Neural cell (in vitro differentiated cells): ENCODE results near the gene ICE2. TPM values are rescaled to one million over a fixed set of nuclear protein-coding genes. Genes with fewer than 3 reads are reported as not detected.
"Not testable (repeated sequence)": the region's sequence is repeated elsewhere in the genome, so short reads cannot be mapped to it uniquely, and the experiment has no call there.

Experiments
- H2AFZ ChIP-seq: fragments of 200-600, 300-800 bp; sonication (generic), shearing (Covaris generic); 2 replicates; pipeline ENCODE4 v1.6.0; 2014; ENCODE audit warnings: low read depth, mild to moderate bottlenecking, antibody characterized with exemption, low read length, moderate library complexity
- H3F3A ChIP-seq: fragments of 200-600 bp; shearing (Covaris generic); 2 replicates; pipeline ENCODE4 v1.6.1; 2016; ENCODE audit warnings: mild to moderate bottlenecking, moderate library complexity, mixed read lengths, antibody characterized with exemption, low read length; ENCODE audit not compliant: insufficient read depth, poor library complexity, severe bottlenecking
- H3K27ac ChIP-seq: fragments of 200-600, 300-800 bp; sonication (generic), shearing (Covaris generic); 2 replicates; pipeline ENCODE4 v1.5.1; 2014; ENCODE audit warnings: mild to moderate bottlenecking, low read length, moderate library complexity
- H3K27me3 ChIP-seq: fragments of 300-800, 200-600 bp; sonication (generic), shearing (Covaris generic); 2 replicates; pipeline ENCODE4 v1.6.0; 2014; ENCODE audit warnings: mild to moderate bottlenecking, low read depth, low read length, moderate library complexity; ENCODE audit not compliant: insufficient read depth
- H3K36me3 ChIP-seq: fragments of 300-800, 200-600 bp; sonication (generic), shearing (Covaris generic); 2 replicates; pipeline ENCODE4 v1.5.1; 2014; ENCODE audit warnings: mild to moderate bottlenecking, antibody characterized with exemption, low read length, moderate library complexity; ENCODE audit not compliant: insufficient read depth
- H3K4me2 ChIP-seq: fragments of 300-800, 200-600 bp; sonication (generic), shearing (Covaris generic); 2 replicates; pipeline ENCODE4 v1.6.0; 2014; ENCODE audit warnings: mild to moderate bottlenecking, low read length
- H3K4me3 ChIP-seq: fragments of 300-800, 200-600 bp; sonication (generic), shearing (Covaris generic); 2 replicates; pipeline ENCODE4 v1.5.1; 2014; ENCODE audit warnings: mild to moderate bottlenecking, low read length, moderate library complexity
- H3K79me2 ChIP-seq: fragments of 200-600 bp; shearing (Covaris generic); replicated peaks from 2 replicates; pipeline ENCODE4 v1.6.0; 2014; ENCODE audit warnings: mild to moderate bottlenecking, low read length, moderate library complexity; ENCODE audit not compliant: insufficient read depth
- H3K9ac ChIP-seq: fragments of 300-800, 200-600 bp; sonication (generic), shearing (Covaris generic); 2 replicates; pipeline ENCODE4 v1.6.1; 2016; ENCODE audit warnings: mild to moderate bottlenecking, low read length, mixed read lengths
- H3K9me2 ChIP-seq: fragments of 200-600 bp; shearing (Covaris generic); 2 replicates; pipeline ENCODE4 v1.6.1; 2016; ENCODE audit warnings: mild to moderate bottlenecking, low read length, mixed read lengths; ENCODE audit not compliant: insufficient read depth
- H3K9me3 ChIP-seq: fragments of 200-600, 300-800 bp; sonication (generic), shearing (Covaris generic); 2 replicates; pipeline ENCODE4 v1.6.1; 2016; ENCODE audit warnings: mild to moderate bottlenecking, mixed run types, low read length, moderate library complexity, mixed read lengths
- H4K20me1 ChIP-seq: fragments of 200-600 bp; shearing (Covaris generic); 2 replicates; pipeline ENCODE4 v1.6.1; 2016; ENCODE audit warnings: mild to moderate bottlenecking, mixed run types; ENCODE audit not compliant: insufficient read depth
- CTCF ChIP-seq: fragments of 450-650 bp; IDR thresholded peaks from 2 replicates; pipeline ENCODE4 v1.5.1; 2014; ENCODE audit warnings: antibody characterized with exemption, mild to moderate bottlenecking, moderate library complexity; ENCODE audit not compliant: poor library complexity, severe bottlenecking
- EP300 ChIP-seq: fragments of 450-650 bp; conservative IDR thresholded peaks from 2 replicates; pipeline ENCODE4 v1.6.1; 2014; ENCODE audit warnings: antibody characterized with exemption, mild to moderate bottlenecking, moderate library complexity; ENCODE audit not compliant: poor library complexity, severe bottlenecking
- EZH2 ChIP-seq: fragments of 200-600, 300-800 bp; shearing (Covaris generic), sonication (generic); IDR thresholded peaks from 2 replicates; pipeline ENCODE4 v1.6.1; 2014; ENCODE audit warnings: antibody characterized with exemption, low read length, borderline replicate concordance, mild to moderate bottlenecking; ENCODE audit not compliant: insufficient read depth, poor library complexity, severe bottlenecking
- MXI1 ChIP-seq: fragments of 450-650 bp; conservative IDR thresholded peaks from 2 replicates; pipeline ENCODE4 v1.6.1; 2014; ENCODE audit warnings: antibody characterized with exemption, mild to moderate bottlenecking; ENCODE audit not compliant: poor library complexity, severe bottlenecking
- POLR2AphosphoS5 ChIP-seq: IDR thresholded peaks from 2 replicates; pipeline ENCODE4 v1.6.1; 2012
- RAD21 ChIP-seq: fragments of 450-650 bp; conservative IDR thresholded peaks from 2 replicates; pipeline ENCODE4 v1.6.1; 2014; ENCODE audit warnings: antibody characterized with exemption, mild to moderate bottlenecking, moderate library complexity
- SMC3 ChIP-seq: fragments of 450-650 bp; conservative IDR thresholded peaks from 2 replicates; pipeline ENCODE4 v1.6.1; 2014; ENCODE audit warnings: antibody characterized with exemption, mild to moderate bottlenecking, moderate library complexity; ENCODE audit not compliant: poor library complexity
- TAF1 ChIP-seq: IDR thresholded peaks from 2 replicates; pipeline ENCODE4 v1.6.1; 2012; ENCODE audit warnings: low read depth
- polyA plus RNA-seq: library from polyadenylated mRNA; depleted of rRNA; stranded (reverse); fragments of >200 nt; gene quantifications from 2 replicates; pipeline ENCODE4 v1.2.3, GENCODE V29; 2014
- TF ChIP-seq, protein P1 (sequence below): IDR thresholded peaks from 2 replicates; pipeline ENCODE4 v1.6.1; 2012; ENCODE audit warnings: borderline replicate concordance

The ICE2 gene
- polyA plus RNA-seq, 1 donor from 2014 or later = 34.0 TPM

DNA sequence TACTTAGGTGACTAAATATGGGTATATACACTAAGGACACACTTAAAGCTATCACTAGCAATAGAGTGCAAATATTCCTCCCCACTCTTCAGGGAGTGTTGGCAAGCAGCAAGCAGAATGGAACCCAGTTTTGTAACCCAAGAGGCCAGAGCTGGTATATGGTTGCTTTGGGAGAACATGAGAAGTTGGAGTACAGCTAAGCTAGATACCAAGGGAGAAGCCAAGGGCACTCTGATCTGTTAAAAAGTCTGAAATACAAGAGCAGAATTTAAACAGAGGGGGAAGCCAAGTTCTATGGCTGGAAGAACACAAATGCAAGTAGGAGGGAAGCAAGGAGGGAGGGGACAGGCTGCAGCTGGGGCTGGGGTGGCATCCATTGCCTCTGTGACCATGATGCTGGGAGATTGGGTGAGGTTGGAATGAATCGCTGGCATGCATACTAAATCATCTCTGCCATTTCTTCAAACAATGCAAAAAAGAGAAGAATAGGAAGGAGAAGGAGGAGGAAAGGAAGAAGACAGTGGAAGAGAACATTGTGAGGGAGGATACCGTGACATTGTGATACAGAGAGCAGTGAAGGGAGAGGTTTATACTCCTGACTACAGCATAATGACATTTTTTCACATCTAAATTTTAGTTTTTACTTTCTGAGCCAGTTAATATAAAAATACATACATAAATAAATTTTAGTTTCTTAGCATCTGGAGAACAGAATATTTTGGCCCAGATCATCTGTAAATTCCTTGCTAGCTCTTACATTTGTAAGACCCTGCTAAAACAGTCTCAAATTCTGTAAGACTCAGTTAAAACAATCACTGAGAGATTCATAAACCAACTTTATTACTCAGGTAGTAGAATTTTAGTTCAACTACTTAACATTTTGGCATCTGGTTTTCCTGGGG lies 72.2 kb downstream of the ICE2 start:
- no peaks in the 10 kb centered on the region for H3K79me2 ChIP-seq
- H3K27ac ChIP-seq = no peak overlapping the region
- H2AFZ ChIP-seq = no peak overlapping the region
- H3K9ac ChIP-seq = no peak overlapping the region
- no peaks in the 10 kb centered on the region for H3K36me3 ChIP-seq
- no peaks in the 10 kb centered on the region for H3K9me2 ChIP-seq
- no peak overlapping the region for H3K4me2 ChIP-seq
- no peaks in the 10 kb centered on the region for H4K20me1 ChIP-seq
- no peak for TF ChIP-seq MXI1
- TF ChIP-seq EP300 = no peak
- no peak for TF ChIP-seq TAF1
- no peak for TF ChIP-seq EZH2
- no peak for TF ChIP-seq RAD21
- TF ChIP-seq POLR2AphosphoS5 = no peak
- TF ChIP-seq CTCF = no peak
- TF ChIP-seq SMC3 = no peak
- TF ChIP-seq, protein P1, sequence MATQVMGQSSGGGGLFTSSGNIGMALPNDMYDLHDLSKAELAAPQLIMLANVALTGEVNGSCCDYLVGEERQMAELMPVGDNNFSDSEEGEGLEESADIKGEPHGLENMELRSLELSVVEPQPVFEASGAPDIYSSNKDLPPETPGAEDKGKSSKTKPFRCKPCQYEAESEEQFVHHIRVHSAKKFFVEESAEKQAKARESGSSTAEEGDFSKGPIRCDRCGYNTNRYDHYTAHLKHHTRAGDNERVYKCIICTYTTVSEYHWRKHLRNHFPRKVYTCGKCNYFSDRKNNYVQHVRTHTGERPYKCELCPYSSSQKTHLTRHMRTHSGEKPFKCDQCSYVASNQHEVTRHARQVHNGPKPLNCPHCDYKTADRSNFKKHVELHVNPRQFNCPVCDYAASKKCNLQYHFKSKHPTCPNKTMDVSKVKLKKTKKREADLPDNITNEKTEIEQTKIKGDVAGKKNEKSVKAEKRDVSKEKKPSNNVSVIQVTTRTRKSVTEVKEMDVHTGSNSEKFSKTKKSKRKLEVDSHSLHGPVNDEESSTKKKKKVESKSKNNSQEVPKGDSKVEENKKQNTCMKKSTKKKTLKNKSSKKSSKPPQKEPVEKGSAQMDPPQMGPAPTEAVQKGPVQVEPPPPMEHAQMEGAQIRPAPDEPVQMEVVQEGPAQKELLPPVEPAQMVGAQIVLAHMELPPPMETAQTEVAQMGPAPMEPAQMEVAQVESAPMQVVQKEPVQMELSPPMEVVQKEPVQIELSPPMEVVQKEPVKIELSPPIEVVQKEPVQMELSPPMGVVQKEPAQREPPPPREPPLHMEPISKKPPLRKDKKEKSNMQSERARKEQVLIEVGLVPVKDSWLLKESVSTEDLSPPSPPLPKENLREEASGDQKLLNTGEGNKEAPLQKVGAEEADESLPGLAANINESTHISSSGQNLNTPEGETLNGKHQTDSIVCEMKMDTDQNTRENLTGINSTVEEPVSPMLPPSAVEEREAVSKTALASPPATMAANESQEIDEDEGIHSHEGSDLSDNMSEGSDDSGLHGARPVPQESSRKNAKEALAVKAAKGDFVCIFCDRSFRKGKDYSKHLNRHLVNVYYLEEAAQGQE = no peak
- no peaks in the 10 kb centered on the region for H3K27me3 ChIP-seq
- no peaks in the 10 kb centered on the region for H3F3A ChIP-seq
- H3K9me3 ChIP-seq = no peaks in the 10 kb centered on the region
- no peak overlapping the region for H3K4me3 ChIP-seq

DNA sequence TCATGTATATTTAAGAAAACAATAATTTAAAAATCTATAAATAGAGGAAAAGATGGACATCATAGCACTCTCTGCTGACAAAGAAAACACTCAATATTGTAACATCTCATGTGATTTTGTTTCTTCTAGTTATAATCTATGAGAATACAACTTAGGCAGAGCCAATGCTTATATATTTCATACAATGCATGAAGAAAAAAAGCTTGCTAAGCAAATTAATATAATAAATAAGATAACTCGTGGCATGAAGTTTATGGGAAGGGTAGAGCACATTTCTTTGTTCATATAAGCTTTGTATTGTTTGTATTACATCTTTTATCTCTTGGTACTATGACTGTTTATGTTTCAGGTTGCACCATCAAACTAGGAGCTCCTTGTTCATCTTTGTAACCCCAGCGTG lies 73.5 kb downstream of the ICE2 start:
- Histone ChIP-seq H2AFZ (no peak overlapping the region), H4K20me1 (no peaks in the 10 kb centered on the region), H3F3A (no peaks in the 10 kb centered on the region), H3K9me3 (no peaks in the 10 kb centered on the region), H3K36me3 (no peaks in the 10 kb centered on the region), H3K4me3 (no peak overlapping the region), H3K4me2 (no peak overlapping the region), H3K27me3 (no peaks in the 10 kb centered on the region), H3K27ac (no peak overlapping the region), H3K79me2 (no peaks in the 10 kb centered on the region), H3K9me2 (no peaks in the 10 kb centered on the region), H3K9ac (no peak overlapping the region)
- TF ChIP-seq, protein P1 = no peak
- TF ChIP-seq TAF1 = no peak
- TF ChIP-seq EP300 = no peak
- no peak for TF ChIP-seq MXI1
- no peak for TF ChIP-seq SMC3
- TF ChIP-seq EZH2 = no peak
- TF ChIP-seq POLR2AphosphoS5 = no peak

GRCh38 chr15:60404351-60404750 lies 74.6 kb downstream of the ICE2 start:
- not testable (repeated sequence) for H3K36me3 ChIP-seq, H3F3A ChIP-seq, H2AFZ ChIP-seq, H3K27ac ChIP-seq, H3K4me2 ChIP-seq, H4K20me1 ChIP-seq, H3K9me2 ChIP-seq, H3K9ac ChIP-seq, H3K27me3 ChIP-seq, H3K79me2 ChIP-seq, H3K9me3 ChIP-seq, H3K4me3 ChIP-seq
